ENCODE data around the gene DOLK. TPM values are rescaled to one million over a fixed set of nuclear protein-coding genes. Genes with fewer than 3 reads are reported as not detected.
"Not testable (repeated sequence)": the region's sequence is repeated elsewhere in the genome, so short reads cannot be mapped to it uniquely, and the experiment has no call there.

Gene DOLK
- total RNA-seq: 9.5 TPM

DNA sequence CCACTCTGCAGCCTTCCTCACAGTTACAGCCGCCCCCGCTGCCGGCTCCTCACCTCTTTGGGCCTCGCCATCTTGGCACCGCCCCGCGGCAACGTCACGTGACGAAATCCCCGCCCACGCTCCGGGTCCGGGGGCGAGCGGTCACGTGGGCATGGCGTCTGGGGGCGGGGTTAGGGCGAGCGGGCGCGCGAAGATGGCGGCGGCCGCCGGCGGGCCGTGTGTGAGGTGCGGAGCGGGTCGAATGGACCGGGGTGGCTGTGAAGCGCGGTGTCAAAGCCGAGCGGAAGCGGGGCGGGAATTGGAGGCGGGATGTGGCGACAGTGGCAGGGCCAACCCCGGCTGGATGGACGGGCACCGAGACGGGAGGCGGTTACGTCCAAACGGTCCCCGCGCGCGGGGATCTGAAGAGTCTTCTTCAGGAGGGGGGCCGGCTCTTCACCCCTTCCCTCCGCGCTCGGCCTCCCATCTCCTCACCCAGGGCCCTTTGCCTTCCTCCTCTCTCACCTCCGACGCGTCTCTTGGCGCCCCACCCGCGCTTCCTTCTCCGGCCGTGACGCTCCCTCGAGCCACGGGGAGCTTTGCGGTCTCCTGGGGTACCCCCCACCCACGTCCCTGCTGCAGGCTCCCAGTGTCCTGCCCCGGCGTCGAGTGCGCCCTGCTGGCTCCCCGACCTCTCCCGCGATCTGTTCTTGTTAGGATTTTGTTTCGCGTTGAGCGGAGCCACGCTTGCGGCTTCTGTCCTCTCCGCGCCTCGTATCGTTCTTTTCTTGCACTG is at the start of gene DOLK, which contains the start of gene NUP188:
Gene DOLK (minus strand): TSS at position 77 of the 775 bp plus-strand sequence. CDS start 300 bp downstream, outside the sequence.
Gene NUP188 (plus strand): TSS at position 173 of the 775 bp plus-strand sequence. CDS start 21 bp downstream, at position 194.
- peak; percentile 98 for DNase-seq

- no peak for DNase-seq
Observed at GRCh38 chr9:128995791-128996190, 48.4 kb upstream of the DOLK start.

- no peak for DNase-seq
Observed at GRCh38 chr9:128992995-128993394, 45.6 kb upstream of the DOLK start.

DNA sequence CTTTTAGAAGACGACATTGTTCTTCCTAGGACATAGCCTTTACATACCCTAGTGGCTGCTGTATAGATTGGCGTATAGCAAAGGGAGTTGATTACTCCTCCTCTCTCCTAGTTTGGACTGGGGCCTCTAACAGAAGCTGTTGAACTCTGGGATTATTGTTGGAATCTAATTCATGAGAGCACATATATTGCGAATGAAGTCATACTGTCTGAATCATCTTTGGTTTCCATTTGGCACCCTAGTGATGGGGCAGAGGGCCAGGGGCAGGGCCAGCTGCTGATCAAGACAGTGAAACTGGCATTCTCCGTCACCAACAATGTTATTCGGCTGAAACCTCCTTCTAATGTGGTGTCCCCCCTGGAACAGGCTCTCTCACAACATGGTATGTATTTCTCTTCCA is 40.4 kb upstream of the DOLK start:
- peak; percentile 95 for DNase-seq

DNA sequence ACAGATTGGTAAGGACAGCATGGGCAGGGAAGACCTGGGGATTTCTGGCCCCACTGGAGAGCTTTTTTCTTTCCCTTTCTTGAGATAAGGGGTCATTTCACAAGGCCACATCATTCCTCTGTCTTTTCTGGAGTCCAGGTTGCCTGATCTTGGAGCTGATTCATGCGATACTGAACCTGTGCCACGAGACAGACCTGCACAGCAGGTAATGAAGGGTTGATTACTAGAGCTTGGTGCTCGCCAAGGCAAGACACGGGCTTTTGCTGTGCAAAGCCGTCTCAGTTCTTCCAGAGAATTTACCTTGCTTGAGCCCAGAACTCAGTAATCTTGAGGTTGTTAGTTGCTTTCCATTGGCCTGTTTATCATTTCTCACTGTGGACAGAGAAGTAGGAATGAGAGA is 39.3 kb upstream of the DOLK start:
- DNase-seq: no peak

DNA sequence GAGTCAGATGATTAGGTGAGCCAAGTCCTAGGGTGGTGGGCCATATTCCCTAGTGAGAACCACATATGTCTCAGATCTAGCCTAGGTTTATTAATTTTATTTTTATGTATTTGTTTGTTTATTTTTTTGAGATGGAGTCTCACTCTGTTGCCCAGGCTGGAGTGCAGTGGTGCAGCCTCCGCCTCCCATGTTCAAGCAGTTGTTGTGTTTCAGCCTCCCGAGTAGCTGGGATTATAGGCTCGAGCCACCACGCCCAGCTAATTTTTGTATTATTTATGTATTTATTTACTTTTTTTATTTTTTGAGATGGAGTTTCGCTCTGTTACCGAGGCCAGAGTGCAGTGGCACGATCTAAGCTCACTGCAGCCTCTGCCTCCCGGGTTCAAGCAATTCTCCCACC is 36.1 kb upstream of the DOLK start:
- no peak for DNase-seq

DNA sequence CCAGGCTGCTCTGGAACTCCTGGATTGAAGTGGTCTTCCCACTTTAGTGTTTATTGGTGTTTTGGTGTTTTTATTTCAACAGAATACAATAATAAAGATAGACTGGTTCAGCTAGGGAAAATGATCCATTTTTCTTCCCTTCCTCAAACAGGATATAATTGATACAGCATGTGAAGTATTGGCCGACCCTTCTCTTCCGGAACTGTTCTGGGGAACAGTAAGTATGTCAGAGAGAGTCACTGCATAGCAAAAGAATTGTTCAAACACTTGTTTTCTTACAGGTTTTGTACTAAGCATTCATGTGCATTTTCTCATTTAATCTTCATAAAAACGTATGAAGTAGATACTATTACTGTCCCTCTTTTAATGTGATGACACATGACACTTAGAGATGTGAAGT is 31.7 kb upstream of the DOLK start:
- DNase-seq: no peak

- DNase-seq: no peak
Observed at GRCh38 chr9:128972956-128973355, 25.6 kb upstream of the DOLK start.

- DNase-seq: no peak
Observed at GRCh38 chr9:128969491-128969890, 22.1 kb upstream of the DOLK start.

DNA sequence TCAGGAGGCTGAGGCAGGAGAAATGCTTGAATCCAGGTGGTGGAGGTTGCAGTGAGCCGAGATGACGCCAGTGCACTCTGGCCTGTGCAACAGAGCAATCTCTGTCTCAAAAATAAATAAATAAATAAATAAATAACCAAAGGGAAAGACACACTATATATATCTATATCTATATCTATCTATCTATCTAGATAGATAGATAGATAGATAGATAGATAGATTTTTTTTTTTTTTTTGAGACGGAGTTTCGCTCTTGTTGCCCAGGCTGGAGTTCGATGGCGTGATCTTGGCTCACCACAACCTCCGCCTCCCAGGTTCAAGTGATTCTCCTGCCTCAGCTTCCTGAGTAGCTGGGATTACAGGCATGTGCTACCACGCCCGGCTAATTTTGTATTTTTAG is 14.0 kb upstream of the DOLK start:
- not testable (repeated sequence) for DNase-seq

- no peak for DNase-seq
Observed at GRCh38 chr9:128947277-128947526, 201 bp downstream of the DOLK start.

DNA sequence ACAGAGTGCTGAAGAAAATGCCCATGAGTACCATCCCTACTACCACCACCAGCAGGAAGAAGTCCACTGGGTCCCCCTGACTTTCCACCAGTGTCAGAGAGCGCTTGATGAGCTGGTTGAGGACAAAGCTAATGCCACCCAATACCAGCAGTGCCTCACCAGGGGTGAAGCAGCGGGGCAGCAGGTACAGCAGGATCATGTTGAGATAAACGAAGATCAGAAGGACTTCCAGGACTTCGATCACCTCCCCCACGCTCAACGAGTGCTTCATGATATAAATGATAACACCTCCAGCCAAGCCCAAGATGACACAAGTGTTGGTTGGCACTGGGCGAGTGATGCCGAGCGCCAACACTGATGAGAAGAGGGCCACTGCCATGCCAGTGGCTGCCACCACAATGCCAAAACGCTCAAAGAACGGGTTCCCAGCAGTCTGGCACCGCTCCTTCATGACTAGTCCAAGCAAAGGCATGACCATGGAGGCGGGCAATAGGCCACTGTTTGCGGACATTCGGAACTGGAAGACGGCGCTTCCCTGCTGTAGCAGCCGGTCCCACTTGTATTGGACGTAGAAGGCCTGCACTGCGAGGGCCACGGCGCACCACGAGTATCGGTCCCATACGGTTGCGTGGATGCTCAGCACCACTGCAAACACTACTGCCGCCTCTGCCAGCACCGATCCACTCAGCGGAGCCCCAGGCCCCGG is 679 bp downstream of the DOLK start:
- no peak for DNase-seq

DNA sequence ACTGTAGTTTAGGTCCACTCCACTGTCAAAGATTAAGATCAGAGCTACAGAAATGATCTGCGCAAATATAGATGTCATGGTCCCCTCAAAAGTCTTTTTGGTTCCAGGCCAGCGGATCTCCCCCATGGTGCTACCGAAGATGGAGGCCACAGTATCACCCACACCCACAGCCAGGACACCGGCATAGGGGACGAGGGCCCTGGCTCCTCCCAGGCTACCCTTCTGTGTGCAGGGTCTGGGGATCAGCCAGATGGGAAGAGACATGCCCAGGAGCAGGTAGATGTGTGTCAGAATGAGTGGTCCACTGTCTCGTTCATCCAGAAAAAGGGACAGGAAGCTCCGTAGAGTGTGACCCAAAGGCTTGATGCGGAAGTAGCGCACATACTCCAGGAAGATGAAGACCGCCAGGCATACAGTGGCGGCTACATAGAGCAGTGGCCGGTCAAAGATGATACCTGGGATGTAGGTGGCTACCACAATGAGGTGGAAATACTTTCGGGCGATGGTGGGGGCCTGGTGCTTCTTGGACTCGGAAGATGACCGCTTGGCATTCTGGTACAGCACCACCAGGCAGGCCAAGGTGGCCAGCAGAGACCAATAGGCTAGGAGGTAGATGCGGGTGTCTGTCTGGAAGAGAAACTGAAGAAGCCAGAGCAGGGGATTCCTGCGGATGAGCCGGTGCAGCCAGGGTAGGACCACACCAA is 1.5 kb downstream of the DOLK start:
- DNase-seq: no peak

GRCh38 chr9:128944966-128945365 is 2.4 kb downstream of the DOLK start:
- not testable (repeated sequence) for DNase-seq

DNA sequence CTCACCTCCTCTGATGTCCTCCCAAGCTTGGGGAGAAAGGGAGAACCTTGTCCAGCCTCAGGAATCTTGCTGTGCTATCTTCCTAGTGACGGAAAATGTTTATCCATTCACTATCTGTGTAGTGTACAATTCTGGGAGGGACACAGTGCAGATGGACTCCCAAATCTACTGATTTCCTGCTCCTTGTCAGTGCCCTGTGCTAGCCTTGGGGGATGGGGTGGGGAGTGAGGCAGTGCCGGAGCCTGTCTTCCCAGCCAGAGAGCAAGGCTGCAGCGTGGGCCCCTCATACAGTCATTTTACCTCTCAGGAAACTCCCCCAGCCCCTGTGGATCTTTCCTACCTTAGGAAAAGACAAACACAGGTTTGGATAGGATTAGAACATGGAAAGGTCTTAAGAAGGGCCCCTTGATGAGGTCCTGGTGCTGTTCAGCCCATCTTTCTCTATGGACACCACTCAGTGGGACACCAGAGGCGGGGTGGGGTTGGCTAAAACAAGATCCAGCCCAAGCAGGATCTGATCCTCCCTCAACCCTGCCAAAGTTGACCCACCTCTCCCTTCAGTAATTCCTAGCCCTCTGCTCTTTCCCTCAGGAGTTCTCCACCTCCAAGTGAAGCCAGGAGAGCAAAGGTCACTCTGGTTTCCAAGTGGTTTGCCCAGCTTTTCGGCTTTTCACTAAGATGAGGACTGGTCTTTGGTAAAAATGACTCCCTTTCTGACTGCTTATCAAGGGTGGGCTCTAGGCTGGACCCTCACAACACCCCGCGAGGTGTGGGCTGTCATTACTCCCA is 3.4 kb downstream of the DOLK start:
- no peak for DNase-seq

DNA sequence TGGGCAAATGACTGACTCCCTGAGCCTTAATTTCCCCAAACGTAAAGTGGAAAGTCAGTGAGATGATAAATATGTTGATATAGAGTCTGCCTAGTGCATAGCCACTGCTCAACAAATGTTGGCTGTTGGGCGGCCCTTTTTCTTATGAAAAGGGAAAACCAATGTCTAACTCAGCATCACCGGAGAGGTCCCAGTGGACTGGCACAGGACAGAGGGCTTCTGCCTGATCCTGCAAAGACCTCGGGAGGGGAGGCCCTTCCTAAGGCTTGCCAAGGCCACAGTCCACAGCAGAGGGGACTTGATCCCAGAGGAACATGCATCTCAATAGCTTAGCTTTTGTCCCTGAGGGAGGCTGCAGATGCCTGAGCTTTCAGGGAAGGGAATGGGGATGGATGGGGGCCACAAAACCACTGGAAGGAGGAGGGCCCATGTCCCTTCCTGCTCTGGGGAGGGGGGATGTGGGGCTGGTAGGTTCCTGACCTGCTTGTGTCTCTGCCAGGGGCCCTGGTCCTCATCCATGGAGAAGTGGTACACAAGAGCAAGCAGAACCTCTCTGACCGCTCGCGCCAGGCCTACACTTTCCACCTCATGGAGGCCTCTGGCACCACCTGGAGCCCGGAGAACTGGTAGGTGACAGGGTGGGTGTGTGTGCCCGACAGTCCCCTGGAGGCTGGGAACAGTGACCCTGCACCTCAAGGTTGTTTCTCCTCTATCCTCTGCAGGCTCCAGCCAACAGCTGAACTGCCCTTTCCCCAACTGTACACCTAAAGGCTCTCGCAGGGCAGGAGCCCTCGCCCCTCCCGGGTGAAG is 6.3 kb downstream of the DOLK start:
- DNase-seq: no peak

GRCh38 chr9:128940271-128940921 is 7.0 kb downstream of the DOLK start:
- DNase-seq: no peak

GRCh38 chr9:128937310-128938165 is 9.9 kb downstream of the DOLK start:
- DNase-seq: no peak

DNA sequence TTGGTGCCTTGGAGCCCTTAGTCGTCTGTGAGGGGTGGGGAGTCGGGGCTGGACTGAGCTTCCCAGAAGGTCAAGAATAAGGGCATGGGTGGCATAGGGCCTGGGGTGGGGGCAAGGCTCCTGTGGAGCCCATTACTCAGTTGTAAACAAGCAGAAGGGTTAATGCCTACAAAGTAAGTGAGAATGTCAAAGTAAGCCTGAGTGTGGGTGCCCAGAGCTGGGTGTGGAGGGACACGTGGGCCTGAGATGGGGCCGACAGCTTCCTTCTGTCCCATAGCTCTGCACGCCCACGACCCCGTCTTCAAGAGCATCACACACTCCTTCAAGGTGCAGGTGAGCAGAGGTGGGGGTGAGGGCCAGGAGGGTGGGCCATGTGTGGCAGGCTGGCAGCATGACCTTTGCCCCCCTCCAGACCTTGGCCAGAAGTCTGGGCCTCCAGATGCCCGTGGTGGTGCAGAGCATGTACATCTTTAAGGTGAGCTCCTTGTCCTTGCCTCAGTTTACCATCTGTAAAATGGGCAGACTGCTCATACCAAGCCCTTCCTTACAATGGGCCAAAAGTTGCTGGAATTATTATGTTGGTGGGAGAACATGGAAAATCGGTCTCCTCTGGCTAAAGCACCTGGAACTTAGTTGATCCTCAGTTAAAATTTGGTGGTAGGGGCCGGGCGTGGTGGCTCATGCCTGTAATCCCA is 11.1 kb downstream of the DOLK start:
- DNase-seq: no peak
